Hepatocyte (in vitro differentiated cells): ENCODE measurements around the gene TIGD7. TPM values are rescaled to one million over a fixed set of nuclear protein-coding genes. Genes with fewer than 3 reads are reported as not detected.

Experiments used
- DNase-seq: peaks from one replicate; pipeline ENCODE4 v3.0.0-alpha.2; 2016; ENCODE audit warnings: low spot score
- H2AFZ ChIP-seq: fragments of 200-600 bp; sonication (generic); 2 replicates; pipeline ENCODE4 v1.6.0; 2016; ENCODE audit warnings: antibody characterized with exemption, mild to moderate bottlenecking
- H3K27ac ChIP-seq: fragments of 200-600 bp; sonication (generic); 2 replicates; pipeline ENCODE4 v1.5.1; 2016; ENCODE audit warnings: mild to moderate bottlenecking
- H3K27me3 ChIP-seq: fragments of 200-600 bp; sonication (generic); 2 replicates; pipeline ENCODE4 v1.6.1; 2016
- H3K36me3 ChIP-seq: fragments of 200-600 bp; sonication (generic); replicated peaks from 2 replicates; pipeline ENCODE4 v1.5.1; 2016; ENCODE audit warnings: low read depth; ENCODE audit not compliant: insufficient read depth
- H3K4me1 ChIP-seq: fragments of 200-600 bp; sonication (generic); 2 replicates; pipeline ENCODE4 v1.5.1; 2016; ENCODE audit warnings: mild to moderate bottlenecking, moderate library complexity; ENCODE audit not compliant: insufficient read depth
- H3K4me2 ChIP-seq: fragments of 200-600 bp; sonication (generic); 2 replicates; pipeline ENCODE4 v1.6.0; 2016
- H3K4me3 ChIP-seq: fragments of 200-600 bp; sonication (generic); 2 replicates; pipeline ENCODE4 v1.5.1; 2016; ENCODE audit warnings: mild to moderate bottlenecking
- H3K79me2 ChIP-seq: fragments of 200-600 bp; sonication (generic); 2 replicates; pipeline ENCODE4 v1.6.0; 2017; ENCODE audit warnings: mild to moderate bottlenecking
- H3K9me2 ChIP-seq: fragments of 200-600 bp; sonication (generic); replicated peaks from 2 replicates; pipeline ENCODE4 v1.6.0; 2017; ENCODE audit warnings: mild to moderate bottlenecking; ENCODE audit not compliant: insufficient read depth
- H3K9me3 ChIP-seq: fragments of 200-600 bp; sonication (generic); 2 replicates; pipeline ENCODE4 v1.5.1; 2016; ENCODE audit warnings: low read depth, mild to moderate bottlenecking
- H4K20me1 ChIP-seq: fragments of 200-600 bp; sonication (generic); 2 replicates; pipeline ENCODE4 v1.6.0; 2016; ENCODE audit warnings: mild to moderate bottlenecking; ENCODE audit not compliant: insufficient read depth, poor library complexity, severe bottlenecking
- EZH2 ChIP-seq: fragments of 200-600 bp; sonication (generic); IDR thresholded peaks from 2 replicates; pipeline ENCODE4 v1.6.1; 2016; ENCODE audit warnings: antibody characterized with exemption, mild to moderate bottlenecking, borderline replicate concordance
- EZH2phosphoT487 ChIP-seq: fragments of 200-600 bp; sonication (generic); IDR thresholded peaks from one replicate; pipeline ENCODE4 v1.6.1; 2018; ENCODE audit warnings: antibody characterized with exemption, mild to moderate bottlenecking, low read depth, moderate library complexity; ENCODE audit not compliant: unreplicated experiment, severe bottlenecking
- WGBS: methylation state at CpG from one replicate; pipeline ENCODE4 v1.1.6; 2016; ENCODE audit warnings: low lambda C conversion rate; ENCODE audit errors: missing lambda C conversion rate; 5-methylcytosine and 5-hydroxymethylcytosine counted together
- polyA plus RNA-seq: library from polyadenylated mRNA; unstranded; fragments of >200 nt; fragmentation: Nextera tagmentation; extraction: Ambion mirVana; gene quantifications from 2 replicates; pipeline ENCODE4 v1.2.1, GENCODE V29; 2016
- total RNA-seq: library from RNA; depleted of rRNA; stranded (reverse); fragments of >200 nt; gene quantifications from 2 replicates; pipeline ENCODE4 v1.2.3, GENCODE V29; 2014
- TF ChIP-seq, protein P1 (sequence below): fragments of 200-600 bp; sonication (generic); IDR thresholded peaks from 2 replicates; pipeline ENCODE4 v1.5.1; 2016; ENCODE audit warnings: antibody characterized with exemption, mild to moderate bottlenecking; ENCODE audit not compliant: poor library complexity

The TIGD7 gene
- total and polyA plus RNA-seq, 2 experiments from 2014 or later: 5.1 to 6.8 TPM

DNA sequence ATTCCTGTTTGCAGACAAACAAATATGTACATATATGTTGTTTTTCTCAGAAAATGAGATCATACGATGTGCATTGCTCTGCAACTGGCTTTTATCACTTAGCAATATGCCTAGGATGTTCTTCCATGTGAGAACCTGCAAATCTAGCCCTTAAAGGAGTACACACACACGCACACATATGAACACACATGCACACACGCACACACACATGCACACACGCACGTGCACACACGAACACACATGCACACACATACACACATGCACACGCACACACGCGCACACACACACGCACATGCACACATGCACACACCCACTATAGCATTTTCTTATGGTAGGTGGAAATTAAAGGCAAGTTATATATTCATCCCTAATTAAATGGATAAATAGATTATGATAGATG, 42.4 kb upstream of the TIGD7 start:
- Histone ChIP-seq H3K4me1 (no peaks in the 10 kb centered on the region), H3K4me2 (no peak overlapping the region), H3K4me3 (no peak overlapping the region), H3K9me3 (no peaks in the 10 kb centered on the region), H3K36me3 (no peaks in the 10 kb centered on the region), H3K27me3 (no peaks in the 10 kb centered on the region), H4K20me1 (no peaks in the 10 kb centered on the region), H3K9me2 (no peaks in the 10 kb centered on the region), H3K27ac (no peak overlapping the region), H3K79me2 (no peaks in the 10 kb centered on the region), H2AFZ (no peak overlapping the region)
- WGBS: 67% methylated on average over 10 of the region's 10 CpGs
- TF ChIP-seq EZH2phosphoT487: no peak
- no peak for TF ChIP-seq EZH2
- TF ChIP-seq, protein P1, sequence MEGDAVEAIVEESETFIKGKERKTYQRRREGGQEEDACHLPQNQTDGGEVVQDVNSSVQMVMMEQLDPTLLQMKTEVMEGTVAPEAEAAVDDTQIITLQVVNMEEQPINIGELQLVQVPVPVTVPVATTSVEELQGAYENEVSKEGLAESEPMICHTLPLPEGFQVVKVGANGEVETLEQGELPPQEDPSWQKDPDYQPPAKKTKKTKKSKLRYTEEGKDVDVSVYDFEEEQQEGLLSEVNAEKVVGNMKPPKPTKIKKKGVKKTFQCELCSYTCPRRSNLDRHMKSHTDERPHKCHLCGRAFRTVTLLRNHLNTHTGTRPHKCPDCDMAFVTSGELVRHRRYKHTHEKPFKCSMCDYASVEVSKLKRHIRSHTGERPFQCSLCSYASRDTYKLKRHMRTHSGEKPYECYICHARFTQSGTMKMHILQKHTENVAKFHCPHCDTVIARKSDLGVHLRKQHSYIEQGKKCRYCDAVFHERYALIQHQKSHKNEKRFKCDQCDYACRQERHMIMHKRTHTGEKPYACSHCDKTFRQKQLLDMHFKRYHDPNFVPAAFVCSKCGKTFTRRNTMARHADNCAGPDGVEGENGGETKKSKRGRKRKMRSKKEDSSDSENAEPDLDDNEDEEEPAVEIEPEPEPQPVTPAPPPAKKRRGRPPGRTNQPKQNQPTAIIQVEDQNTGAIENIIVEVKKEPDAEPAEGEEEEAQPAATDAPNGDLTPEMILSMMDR: no peak
- no peak for DNase-seq

DNA sequence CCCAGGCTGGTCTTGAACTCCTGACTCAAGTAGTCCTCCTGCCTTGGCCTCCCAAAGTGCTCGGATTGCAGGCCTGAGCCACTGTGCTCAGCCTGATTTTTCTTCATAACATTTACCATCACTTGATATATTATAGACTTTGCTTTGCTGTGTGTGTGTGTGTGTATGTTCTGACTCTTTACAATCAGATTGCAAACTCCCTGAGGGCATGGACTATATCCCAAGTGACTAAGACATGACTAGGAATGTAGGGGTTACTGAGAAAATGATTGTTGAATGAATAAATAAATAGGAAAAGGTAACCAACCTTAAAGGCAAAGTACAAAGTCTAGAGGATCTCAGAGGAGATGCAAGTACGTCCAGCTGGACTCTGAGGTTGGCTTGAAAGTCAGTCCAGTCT, 40.8 kb upstream of the TIGD7 start:
- no peaks in the 10 kb centered on the region for H4K20me1 ChIP-seq

DNA sequence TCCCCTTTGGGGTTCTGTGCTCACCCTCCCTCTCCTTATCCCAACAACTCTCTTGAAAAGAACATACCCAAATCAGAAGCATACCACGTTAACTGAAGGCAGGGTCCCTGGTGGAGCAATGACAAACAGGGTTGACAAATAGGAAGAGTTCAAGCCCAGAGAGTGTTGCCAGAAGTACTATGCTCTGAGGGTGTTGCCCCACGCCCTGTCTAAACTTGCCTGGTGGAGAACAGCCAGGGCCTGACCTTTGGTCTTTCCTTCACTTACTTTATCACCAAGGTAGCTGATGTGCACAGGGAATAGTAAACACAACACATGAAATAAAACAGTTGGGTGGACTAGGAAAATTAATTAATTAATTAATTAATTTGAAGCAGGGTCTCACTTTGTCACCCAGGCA, 23.4 kb upstream of the TIGD7 start:
- no peaks in the 10 kb centered on the region for H3K4me1 ChIP-seq
- H3K27ac ChIP-seq: no peak overlapping the region
- 73% methylated on average over 2 of the region's 2 CpGs for WGBS
- no peaks in the 10 kb centered on the region for H3K36me3 ChIP-seq
- no peak for TF ChIP-seq EZH2phosphoT487
- no peak for TF ChIP-seq EZH2
- TF ChIP-seq, protein P1: no peak
- no peak overlapping the region for H3K4me2 ChIP-seq
- DNase-seq: no peak
- no peaks in the 10 kb centered on the region for H3K9me3 ChIP-seq
- H3K27me3 ChIP-seq: no peaks in the 10 kb centered on the region
- H4K20me1 ChIP-seq: no peaks in the 10 kb centered on the region
- no peak overlapping the region for H2AFZ ChIP-seq
- no peaks in the 10 kb centered on the region for H3K79me2 ChIP-seq
- no peaks in the 10 kb centered on the region for H3K9me2 ChIP-seq
- H3K4me3 ChIP-seq: no peak overlapping the region

More for the DNA sequence above, 40.8 kb upstream of the TIGD7 start:
- WGBS: 53% methylated on average over 2 of the region's 2 CpGs
- no peak for DNase-seq
- Histone ChIP-seq H2AFZ (no peak overlapping the region), H3K36me3 (no peaks in the 10 kb centered on the region), H3K4me2 (no peak overlapping the region), H3K9me2 (no peaks in the 10 kb centered on the region), H3K27ac (no peak overlapping the region), H3K9me3 (no peaks in the 10 kb centered on the region), H3K4me3 (no peak overlapping the region), H3K27me3 (no peaks in the 10 kb centered on the region), H3K79me2 (no peaks in the 10 kb centered on the region), H3K4me1 (no peaks in the 10 kb centered on the region)
- TF ChIP-seq, protein P1: no peak
- TF ChIP-seq EZH2phosphoT487: no peak
- no peak for TF ChIP-seq EZH2

DNA sequence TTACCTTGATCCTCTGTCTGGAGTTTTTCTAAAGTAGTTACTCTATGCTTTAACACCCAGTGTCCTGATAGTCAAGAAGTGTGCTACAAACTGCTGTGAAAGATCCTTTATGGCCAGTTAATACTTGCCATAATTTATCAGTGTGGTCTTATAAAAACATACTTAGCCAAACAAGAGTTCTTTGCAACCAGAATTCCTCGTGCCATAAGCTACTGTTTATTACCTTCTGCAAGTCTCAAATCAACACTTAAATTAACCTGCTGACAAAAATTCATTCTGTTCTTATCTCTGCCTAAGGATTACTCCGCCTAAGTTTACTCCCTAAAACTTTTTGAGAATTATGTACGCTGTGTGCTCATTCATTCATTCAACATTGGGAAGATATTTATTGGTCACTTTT, 22.9 kb upstream of the TIGD7 start:
- H3K36me3 ChIP-seq: no peaks in the 10 kb centered on the region
- WGBS: 43% methylated on average over 3 of the region's 3 CpGs
- H3K79me2 ChIP-seq: no peaks in the 10 kb centered on the region
- no peak overlapping the region for H3K4me3 ChIP-seq
- H3K4me2 ChIP-seq: no peak overlapping the region
- no peaks in the 10 kb centered on the region for H3K4me1 ChIP-seq
- TF ChIP-seq EZH2: no peak
- TF ChIP-seq EZH2phosphoT487: no peak
- DNase-seq: no peak
- H3K9me3 ChIP-seq: no peaks in the 10 kb centered on the region
- no peaks in the 10 kb centered on the region for H4K20me1 ChIP-seq
- H3K9me2 ChIP-seq: no peaks in the 10 kb centered on the region
- no peak overlapping the region for H2AFZ ChIP-seq
- no peak overlapping the region for H3K27ac ChIP-seq
- H3K27me3 ChIP-seq: no peaks in the 10 kb centered on the region
